MM.1S (cell line): ENCODE data around the gene MTFR1L.

Experiments used
- EZH2 ChIP-seq: fragments of 300-600 bp; sonication (generic); optimal IDR thresholded peaks from 2 replicates; pipeline ENCODE3; 2017; ENCODE audit warnings: low read depth, mild to moderate bottlenecking, antibody characterized with exemption, low read length, mixed read lengths
- TF ChIP-seq, protein P1 (sequence below): fragments of 300-600 bp; sonication (generic); IDR thresholded peaks from 2 replicates; pipeline ENCODE4 v1.5.1; 2016; ENCODE audit warnings: antibody characterized with exemption, low read length, mixed read lengths

DNA sequence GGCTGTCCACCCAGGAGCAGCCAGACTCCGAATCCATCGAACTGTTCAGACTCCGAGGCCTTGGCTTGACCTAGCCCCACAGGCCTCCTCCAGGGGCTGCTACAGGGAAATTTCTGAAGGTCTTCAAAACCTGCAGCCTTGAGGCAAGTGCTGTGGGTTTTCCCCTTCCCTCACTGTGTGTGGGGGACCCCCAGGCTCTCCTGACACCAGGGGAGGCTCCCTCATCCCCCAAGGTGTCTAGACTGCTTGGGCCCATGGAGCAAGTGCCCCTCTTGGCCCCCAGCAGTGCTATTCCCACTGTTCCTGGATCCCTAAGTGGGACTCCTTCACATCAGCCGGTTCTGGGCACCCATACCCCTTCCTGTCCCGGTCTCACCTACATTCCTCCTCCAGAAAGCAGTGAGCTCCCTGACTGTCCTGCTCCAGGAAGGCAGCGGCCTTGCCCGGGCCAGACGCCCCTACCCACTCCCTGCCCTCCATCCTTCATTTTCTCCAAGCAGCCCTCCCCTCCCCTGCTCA, 54.9 kb downstream of the MTFR1L start:
- no peak for TF ChIP-seq EZH2
- TF ChIP-seq, protein P1, sequence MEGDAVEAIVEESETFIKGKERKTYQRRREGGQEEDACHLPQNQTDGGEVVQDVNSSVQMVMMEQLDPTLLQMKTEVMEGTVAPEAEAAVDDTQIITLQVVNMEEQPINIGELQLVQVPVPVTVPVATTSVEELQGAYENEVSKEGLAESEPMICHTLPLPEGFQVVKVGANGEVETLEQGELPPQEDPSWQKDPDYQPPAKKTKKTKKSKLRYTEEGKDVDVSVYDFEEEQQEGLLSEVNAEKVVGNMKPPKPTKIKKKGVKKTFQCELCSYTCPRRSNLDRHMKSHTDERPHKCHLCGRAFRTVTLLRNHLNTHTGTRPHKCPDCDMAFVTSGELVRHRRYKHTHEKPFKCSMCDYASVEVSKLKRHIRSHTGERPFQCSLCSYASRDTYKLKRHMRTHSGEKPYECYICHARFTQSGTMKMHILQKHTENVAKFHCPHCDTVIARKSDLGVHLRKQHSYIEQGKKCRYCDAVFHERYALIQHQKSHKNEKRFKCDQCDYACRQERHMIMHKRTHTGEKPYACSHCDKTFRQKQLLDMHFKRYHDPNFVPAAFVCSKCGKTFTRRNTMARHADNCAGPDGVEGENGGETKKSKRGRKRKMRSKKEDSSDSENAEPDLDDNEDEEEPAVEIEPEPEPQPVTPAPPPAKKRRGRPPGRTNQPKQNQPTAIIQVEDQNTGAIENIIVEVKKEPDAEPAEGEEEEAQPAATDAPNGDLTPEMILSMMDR = no peak
